ENCODE measurements around the gene FAM117B.
"Not testable (repeated sequence)": the region's sequence is repeated elsewhere in the genome, so short reads cannot be mapped to it uniquely, and the experiment has no call there.

FAM117B gene

DNA sequence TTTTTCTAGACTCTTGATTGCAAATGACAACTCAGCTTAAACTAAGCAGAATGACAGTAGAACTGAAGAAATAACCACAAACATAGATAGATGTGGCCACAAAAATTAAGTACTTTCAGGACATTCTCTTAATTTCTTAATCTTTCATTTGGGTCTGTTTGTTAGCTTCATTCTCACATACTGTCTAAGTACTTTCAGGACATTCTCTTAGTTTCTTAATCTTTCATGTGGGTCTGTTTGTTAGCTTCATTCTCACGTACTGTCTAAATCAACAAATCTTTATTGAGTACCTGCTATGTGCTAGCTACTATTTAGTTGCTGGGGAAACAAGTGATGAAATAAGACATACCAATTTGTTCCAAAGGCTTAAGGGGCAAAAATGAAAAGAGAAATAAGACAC is 35.1 kb downstream of the FAM117B start:
- DNase-seq (ENCODE audit: extremely low read depth, low read depth), result no peak
- TF ChIP-seq, protein P1, sequence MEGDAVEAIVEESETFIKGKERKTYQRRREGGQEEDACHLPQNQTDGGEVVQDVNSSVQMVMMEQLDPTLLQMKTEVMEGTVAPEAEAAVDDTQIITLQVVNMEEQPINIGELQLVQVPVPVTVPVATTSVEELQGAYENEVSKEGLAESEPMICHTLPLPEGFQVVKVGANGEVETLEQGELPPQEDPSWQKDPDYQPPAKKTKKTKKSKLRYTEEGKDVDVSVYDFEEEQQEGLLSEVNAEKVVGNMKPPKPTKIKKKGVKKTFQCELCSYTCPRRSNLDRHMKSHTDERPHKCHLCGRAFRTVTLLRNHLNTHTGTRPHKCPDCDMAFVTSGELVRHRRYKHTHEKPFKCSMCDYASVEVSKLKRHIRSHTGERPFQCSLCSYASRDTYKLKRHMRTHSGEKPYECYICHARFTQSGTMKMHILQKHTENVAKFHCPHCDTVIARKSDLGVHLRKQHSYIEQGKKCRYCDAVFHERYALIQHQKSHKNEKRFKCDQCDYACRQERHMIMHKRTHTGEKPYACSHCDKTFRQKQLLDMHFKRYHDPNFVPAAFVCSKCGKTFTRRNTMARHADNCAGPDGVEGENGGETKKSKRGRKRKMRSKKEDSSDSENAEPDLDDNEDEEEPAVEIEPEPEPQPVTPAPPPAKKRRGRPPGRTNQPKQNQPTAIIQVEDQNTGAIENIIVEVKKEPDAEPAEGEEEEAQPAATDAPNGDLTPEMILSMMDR (IDR thresholded peaks at IDR 0.05; ENCODE audit: low read depth, low read length), result no peak

DNA sequence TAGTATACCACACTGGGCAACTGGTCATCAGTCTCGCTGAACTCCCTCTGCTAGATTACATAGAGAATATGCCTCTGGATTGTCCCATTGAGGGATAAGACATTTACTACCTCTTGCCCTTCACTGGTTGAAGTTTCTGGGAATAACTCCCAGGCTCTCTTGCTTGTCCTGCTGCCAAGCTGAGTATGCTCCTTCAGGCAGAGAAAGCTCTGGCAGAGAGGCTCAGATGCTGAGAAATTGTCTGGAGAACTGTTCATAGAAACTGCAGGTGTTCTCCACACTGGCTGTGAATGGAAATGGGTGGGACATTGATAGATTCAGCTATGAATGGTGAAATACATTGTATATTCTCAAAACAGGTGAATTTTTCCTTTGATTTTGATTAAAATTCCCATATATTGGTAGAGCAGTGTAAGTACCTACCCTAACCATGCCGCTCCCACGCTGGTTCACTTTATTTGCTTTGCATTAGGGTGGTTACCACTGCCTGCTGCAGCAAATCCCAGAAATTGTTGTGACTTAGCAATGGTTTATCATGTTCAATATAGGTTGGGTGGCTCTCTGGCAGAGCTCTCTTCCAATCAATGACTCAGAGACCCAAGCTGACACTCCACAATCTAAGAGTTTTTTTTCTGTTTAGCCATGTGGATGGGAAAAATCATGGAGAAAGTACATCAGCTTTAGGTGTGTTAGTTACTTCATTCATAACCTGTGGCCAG is 36.7 kb downstream of the FAM117B start:
- DNase-seq (ENCODE audit: extremely low read depth, low read depth), result no peak
- TF ChIP-seq, protein P1 (IDR thresholded peaks at IDR 0.05; ENCODE audit: low read depth, low read length), result no peak

DNA sequence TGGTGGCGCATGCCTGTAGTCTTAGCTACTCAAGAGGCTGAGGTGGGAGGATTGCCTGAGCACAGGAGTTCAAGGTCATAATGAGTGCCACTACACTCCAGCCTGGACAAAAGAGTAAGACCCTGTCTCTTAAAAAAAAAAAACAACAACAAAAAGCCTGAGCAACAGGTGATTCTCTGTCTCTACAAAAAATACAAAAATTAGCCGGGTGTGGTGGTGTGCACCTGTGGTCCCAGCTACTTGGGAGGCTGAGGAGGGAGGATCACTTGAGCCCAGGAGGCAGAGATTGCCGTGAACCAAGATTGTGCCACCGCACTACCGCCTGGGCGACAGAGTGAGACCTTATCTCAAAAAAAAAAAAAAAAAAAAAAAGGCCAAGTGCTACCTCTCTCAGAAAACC is 40.3 kb downstream of the FAM117B start:
- DNase-seq (ENCODE audit: extremely low read depth, low read depth), result not testable (repeated sequence)

DNA sequence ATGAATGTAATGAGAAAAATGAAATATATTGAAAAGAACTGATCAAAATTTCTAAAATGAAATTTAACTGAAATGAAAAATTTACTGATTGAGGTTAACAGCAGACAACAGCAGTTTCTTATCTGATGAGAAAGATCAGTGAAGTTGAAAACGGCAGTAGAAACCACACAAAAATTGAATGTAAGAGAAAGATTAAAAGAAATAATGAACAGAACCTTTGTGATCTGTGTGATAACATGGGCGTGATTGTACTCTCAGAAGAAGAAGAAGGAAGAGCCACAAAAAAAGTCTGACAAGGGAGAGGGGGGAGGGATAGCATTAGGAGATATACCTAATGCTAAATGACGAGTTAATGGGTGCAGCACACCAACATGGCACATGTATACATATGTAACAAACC is 45.2 kb downstream of the FAM117B start:
- no peak for DNase-seq (ENCODE audit: extremely low read depth, low read depth)
- TF ChIP-seq, protein P1 (IDR thresholded peaks at IDR 0.05; ENCODE audit: low read depth, low read length), result no peak

DNA sequence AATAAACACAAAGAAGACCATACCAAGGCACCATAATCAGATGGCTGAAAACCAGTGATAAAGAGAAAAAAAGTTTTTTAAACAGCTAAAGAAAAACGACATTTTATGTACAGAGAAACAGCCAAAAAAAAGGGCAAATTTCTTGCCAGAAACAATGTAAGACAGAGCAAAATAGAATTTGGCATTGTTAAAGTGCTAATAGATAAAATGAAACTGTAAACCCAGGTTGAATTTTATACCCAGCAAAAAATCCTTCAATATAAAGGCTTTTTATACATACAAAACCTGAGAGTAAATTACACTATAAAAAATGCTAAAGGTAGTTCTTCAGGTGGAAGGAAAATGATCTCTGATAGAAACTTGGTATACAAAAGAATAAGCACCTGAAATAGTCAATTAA is 45.7 kb downstream of the FAM117B start:
- no peak for DNase-seq (ENCODE audit: extremely low read depth, low read depth)
- TF ChIP-seq, protein P1 (IDR thresholded peaks at IDR 0.05; ENCODE audit: low read depth, low read length), result no peak

DNA sequence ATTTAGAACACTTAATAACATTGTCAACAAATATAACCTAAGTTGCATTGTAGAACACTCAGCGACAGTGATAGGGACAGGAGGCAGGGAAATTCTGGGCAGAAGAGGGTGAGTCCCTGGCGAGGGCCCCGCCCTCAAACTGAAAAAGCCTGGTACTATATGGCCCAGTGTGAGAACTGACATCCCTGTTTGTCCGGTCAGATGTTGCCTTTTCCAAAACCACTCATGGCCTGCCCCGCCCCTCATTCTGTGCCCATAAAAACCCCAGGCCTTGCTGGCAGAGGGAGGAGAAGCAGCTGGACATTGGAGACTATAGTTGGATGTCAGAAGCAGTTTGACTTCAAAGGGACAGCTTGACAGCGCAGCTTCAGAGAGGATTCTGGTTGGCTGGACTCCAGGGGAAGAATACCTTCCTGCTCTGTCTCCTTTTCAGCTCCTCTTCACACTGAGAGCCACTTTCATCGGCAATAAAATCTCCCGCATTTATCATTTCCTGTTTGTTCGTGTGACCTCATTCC is 47.0 kb downstream of the FAM117B start:
- DNase-seq (ENCODE audit: extremely low read depth, low read depth), result no peak
- TF ChIP-seq, protein P1 (IDR thresholded peaks at IDR 0.05; ENCODE audit: low read depth, low read length), result no peak

DNA sequence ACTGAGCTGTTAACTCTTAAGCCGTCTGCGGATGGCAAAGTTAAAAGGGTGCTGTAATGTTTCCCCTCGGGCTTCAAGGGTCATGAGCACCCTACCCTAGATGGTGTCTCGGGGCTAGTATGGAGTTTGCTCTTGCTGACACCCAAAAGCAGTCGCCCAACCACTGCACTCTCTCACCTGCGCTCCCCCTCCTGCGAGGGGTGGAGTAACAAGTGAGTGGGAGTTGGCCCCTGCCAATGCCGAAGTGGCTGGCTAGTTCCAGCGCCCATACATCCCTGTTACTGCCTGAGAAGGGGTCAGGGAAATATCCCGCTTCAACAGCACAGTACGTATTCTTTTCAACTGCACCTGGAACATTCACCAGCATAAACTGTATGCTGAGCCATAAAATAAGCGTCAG is 47.5 kb downstream of the FAM117B start:
- no peak for DNase-seq (ENCODE audit: extremely low read depth, low read depth)
- TF ChIP-seq, protein P1 (IDR thresholded peaks at IDR 0.05; ENCODE audit: low read depth, low read length), result no peak

DNA sequence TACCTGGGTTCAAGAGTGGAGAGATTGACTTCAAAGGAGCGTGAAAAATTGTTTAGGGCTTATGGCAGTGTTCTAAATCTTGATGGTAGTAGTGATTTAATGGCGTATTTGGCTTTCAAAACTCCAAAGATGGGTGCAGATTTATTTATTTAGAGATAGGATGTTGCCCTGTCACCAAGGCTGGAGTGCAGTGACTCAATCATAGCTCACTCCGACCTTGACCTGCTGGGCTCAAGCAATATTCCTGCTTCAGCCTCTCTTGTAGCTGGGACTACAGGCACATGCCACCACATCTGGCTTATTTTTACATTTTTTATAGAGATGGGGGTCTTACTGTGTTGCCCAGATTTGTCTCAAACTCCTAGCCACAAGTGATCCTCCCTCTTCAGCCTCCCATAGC is 52.5 kb downstream of the FAM117B start:
- TF ChIP-seq, protein P1 (IDR thresholded peaks at IDR 0.05; ENCODE audit: low read depth, low read length), result no peak
- DNase-seq (ENCODE audit: extremely low read depth, low read depth), result no peak

Data from AG09319 (cell line).